Occipital lobe (tissue), 2 donors: ENCODE data around the gene SEL1L3. TPM values are rescaled to one million over a fixed set of nuclear protein-coding genes. Genes with fewer than 3 reads are reported as not detected.
A peak's percentile ranks its signal among the peaks of the same experiment; 100 is the strongest.

Source experiments
- DNase-seq: peaks from one replicate; lab custom pipeline; 2025; lab: John Stamatoyannopoulos, UW
- total RNA-seq: library from RNA; depleted of rRNA; stranded (reverse); fragments of >200 nt; gene quantifications from one replicate; pipeline ENCODE4 v1.2.3, GENCODE V29; 2014

Gene SEL1L3
- total RNA-seq, 1 donor from 2014 or later, result 92.3 TPM

GRCh38 chr4:25818876-25819275 is 43.9 kb downstream of the SEL1L3 start:
- DNase-seq, result no peak

DNA sequence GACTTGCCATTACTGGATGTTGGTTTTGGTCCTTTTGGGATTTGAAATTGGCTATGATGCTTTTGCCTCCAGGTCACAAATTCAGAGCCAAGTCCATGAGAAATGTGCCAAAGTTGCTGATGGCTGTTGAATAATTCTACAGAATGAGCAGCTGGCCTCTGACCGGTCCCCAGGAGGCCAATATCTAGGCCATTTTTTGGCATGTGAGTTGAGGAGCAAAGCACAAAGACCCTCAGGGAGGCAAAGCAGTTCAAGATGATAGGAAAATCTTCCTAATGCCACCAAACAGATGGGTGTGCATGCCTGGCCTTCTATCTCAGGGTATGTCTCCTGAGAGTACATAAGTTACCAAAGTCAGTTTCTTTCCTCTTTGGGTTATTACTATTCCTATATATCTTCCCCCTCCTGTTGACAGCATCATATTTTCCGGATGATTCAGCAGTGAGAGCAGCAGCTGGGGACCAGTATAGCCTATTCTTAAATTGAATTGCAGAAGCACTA is 44.4 kb downstream of the SEL1L3 start:
- no peak for DNase-seq

DNA sequence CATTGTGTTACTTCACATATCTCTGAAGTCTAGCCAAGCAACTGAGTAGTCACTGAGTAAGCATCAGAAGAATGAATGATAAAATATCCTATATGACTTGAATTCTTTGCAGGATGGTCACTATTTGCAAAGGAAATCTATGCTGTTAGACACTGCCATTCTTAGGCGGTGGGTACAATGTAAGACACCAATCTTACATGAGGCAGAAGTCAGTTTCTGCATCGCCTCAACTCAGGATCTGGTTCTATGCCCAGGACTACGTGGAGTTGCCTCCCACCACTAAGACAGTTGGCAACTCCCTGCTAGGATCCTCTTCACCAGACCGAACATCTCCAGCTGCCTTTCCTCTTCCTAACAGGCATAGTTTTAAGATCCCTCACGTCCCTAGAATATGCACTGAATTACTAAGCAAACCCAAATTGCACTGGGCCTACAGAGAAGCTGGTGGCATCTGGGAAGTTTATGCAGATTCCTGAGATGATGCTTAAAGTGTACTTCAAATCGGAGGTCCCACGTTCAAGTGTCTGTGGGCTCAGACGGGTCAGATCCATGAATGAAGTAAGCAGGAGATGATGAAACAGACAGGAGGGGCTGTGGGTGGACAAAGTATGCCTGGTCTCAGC is 45.6 kb downstream of the SEL1L3 start:
- peak; percentile 42 for DNase-seq

- DNase-seq, result no peak
Observed at GRCh38 chr4:25816591-25817058, 46.2 kb downstream of the SEL1L3 start.

DNA sequence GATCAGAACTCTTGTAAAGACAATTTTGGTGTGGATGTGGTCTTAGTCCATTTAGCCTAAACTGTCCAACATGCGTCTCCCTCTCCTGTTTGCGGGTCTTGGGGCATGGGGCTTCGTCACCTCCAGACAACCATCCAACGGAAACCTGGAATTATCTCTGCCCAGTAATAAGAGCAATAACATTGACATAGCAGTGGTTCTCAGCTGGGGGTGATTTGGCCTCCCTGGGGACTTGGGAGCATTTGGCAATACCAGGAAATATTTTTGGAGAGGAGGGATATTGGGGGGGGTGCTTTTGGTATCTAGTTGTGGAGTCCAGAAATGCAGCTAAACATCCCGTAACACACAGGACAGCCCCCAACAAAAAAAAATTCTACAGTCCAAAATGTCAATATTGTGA is 47.2 kb downstream of the SEL1L3 start:
- no peak for DNase-seq

GRCh38 chr4:25814301-25815136 is 48.3 kb downstream of the SEL1L3 start:
- no peak for DNase-seq

DNA sequence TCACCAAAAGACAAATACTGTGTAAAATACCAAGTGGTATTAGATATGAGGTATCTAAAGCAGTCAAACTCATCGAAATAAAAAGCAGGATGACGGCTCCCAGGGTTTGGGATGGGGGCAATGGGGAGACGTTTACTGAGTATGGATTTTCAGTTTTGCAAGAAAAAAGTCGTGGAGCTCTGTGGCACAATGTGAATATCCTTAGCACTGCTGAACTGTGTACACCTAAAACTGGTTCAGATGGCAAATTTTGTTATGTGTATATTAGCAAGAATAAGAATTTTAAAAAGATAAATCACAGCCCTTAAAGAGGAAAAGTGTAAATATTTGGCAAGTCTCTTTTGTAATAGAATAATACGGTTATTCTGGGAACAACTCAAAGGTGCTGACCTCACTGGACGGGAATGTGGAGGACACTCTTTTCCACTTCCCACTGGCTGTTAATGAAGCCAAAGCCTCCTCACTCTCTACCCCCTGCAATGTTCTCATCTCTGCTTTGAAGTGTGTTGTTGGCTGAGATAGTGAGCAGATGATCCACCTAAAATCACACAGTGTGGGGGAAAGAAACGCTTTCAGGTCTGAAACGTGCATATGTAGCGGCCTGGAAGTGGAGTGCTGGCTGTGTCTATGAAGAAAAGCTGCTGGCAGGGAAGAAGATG is 49.2 kb downstream of the SEL1L3 start:
- no peak for DNase-seq

DNA sequence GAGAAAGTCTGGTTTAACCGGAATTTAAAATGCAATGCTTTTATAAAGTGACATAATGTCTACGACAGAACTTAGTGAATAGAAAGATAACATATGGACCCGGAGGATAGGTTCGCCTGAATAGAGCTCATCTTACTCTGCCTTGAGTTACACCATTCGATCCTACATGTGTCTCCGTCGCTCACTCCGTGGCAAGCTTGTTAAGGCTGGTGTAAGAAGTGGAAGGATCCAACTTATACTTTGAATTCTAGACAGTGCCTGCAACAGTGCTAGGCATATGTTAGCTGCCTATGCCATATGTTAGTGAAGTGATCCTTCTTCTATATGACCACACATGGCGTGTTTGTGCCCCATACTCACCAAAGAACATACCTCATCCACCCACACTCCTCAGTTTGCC is 50.9 kb downstream of the SEL1L3 start:
- DNase-seq, result no peak

DNA sequence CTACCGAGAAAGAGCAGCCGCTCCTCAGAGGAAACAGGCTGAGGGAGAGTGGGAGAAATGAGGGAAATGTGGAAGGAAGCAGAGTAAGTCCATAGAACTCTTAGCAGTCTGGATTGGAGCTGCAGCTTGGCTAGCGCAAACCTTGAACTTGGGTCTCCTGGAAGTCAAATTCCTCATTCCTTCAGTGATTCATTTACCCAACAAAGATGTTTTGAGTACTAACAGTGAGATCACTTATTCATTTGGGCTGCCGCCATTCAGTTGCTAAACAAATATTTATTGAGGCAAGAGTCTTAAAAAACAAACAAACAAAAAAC is 51.5 kb downstream of the SEL1L3 start:
- no peak for DNase-seq

- no peak for DNase-seq
Observed at GRCh38 chr4:25810461-25811373, 52.1 kb downstream of the SEL1L3 start.

GRCh38 chr4:25809996-25810395 is 52.8 kb downstream of the SEL1L3 start:
- DNase-seq, result no peak

- no peak for DNase-seq
Observed at GRCh38 chr4:25807102-25807728, 55.6 kb downstream of the SEL1L3 start.

DNA sequence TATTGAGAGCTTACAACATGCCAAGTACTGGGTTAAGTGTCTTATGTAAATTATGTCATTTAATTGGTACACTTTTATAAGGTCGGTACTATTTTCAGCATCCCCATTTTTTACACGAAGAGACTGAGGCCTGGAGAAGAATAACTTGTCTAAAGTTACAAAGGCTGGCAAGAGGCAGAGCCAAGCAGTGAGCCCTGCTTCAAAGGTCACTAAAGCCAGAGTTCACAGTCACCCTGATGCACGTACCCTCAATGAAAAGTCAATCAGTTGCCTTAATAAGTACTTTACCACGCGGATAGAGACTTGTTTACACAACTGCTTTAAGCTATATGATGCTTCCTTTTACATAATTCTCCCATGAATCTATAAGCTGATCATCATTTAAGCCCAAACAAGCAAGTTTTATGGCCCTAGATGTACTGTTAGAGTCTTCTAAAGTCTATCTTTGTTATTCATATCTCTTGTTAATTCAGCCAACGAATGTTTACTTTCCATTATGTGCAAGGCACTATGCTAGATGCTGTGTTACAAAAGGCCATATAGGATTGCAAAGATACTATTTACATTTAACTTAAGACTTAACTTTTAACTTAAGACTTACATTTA is 57.4 kb downstream of the SEL1L3 start:
- no peak for DNase-seq

DNA sequence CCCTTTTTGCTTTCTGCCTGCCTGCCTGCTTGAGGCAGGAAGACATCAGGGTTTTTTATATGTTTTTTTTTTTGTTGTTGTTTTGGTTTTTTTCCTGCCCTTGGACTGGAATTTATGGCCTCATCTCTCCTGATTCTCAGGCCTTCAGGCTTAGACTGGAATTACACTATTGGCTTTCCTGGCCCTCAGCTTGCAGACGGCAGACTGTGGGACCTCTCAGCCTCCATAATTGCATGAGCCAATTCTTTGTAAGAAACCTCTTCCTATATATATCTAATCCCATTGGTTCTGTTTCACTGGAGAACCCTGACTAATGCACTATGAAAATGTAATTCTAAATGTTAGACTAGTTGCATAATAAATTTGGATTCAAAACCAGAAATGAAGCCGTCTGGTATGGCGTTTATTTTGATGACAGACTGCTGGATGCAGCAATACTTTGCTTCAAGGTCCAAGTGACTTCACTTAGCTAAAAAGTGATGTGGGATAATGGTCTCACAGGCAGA is 59.0 kb downstream of the SEL1L3 start:
- DNase-seq, result no peak

- DNase-seq, result no peak
Observed at GRCh38 chr4:25801594-25801993, 61.2 kb downstream of the SEL1L3 start.

DNA sequence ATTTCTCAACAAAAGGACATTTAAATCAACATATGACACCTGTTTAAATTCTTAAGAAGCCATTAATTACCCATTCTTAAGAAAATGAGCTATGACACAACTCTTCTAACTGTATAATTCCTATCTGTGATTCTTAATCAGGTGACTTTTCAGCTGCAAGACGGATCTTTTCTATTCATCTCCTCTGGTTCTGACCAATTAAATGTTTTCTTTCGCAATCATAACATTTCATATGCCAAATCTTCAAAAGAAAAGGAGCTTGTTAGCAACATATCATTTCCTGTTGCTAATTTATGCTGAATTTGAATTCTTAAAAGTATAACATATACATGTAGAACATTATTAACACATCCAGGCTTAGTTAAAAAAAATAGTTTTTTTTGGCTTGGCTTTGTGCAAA is 62.5 kb downstream of the SEL1L3 start:
- DNase-seq, result no peak

- no peak for DNase-seq
Observed at GRCh38 chr4:25799522-25799921, 63.3 kb downstream of the SEL1L3 start.

DNA sequence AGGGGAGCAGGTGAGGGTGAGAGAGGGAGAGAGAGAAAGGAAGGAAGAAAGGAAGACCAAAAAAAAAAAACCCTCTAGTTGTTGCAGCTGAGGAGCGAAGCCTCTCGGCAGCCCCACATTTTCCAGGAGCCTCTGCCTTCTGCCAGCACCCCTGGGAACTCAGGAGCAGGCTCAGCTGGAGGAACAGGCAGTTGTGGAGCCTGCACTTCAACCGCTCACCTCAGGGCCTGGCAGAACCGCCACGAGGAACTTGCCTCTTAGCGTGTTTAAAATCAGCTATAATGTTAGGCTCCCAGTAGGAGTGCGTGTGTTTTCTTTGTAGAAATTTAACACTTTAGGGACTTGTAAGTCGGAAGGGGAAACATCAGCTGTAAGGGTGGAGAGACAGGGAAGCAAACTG is 65.7 kb downstream of the SEL1L3 start:
- no peak for DNase-seq

GRCh38 chr4:25795566-25796454 is 67.0 kb downstream of the SEL1L3 start:
- no peak for DNase-seq
